ENCODE measurements around the gene FOXP1.
"Not testable (repeated sequence)": the region's sequence is repeated elsewhere in the genome, so short reads cannot be mapped to it uniquely, and the experiment has no call there.

FOXP1 gene

GRCh38 chr3:71441925-71442651 lies 141.4 kb downstream of the FOXP1 start:
- no peak overlapping the region for H3K4me3 ChIP-seq (ENCODE audit: low read length)
- no peak for DNase-seq (ENCODE audit: low read depth)
- no peak for TF ChIP-seq CTCF (IDR thresholded peaks at IDR 0.05; ENCODE audit: insufficient read depth, low read depth, low read length, missing control alignments)

GRCh38 chr3:71441217-71441924 lies 142.2 kb downstream of the FOXP1 start:
- peak; percentile 82 for DNase-seq (ENCODE audit: low read depth)
- no peak for TF ChIP-seq CTCF (IDR thresholded peaks at IDR 0.05; ENCODE audit: insufficient read depth, low read depth, low read length, missing control alignments)
- no peak overlapping the region for H3K4me3 ChIP-seq (ENCODE audit: low read length)

- TF ChIP-seq CTCF (IDR thresholded peaks at IDR 0.05; ENCODE audit: insufficient read depth, low read depth, low read length, missing control alignments): no peak
- no peak for DNase-seq (ENCODE audit: low read depth)
- no peak overlapping the region for H3K4me3 ChIP-seq (ENCODE audit: low read length)
Observed at GRCh38 chr3:71438904-71439303, 144.6 kb downstream of the FOXP1 start.

GRCh38 chr3:71438071-71438685 lies 145.3 kb downstream of the FOXP1 start:
- no peak overlapping the region for H3K4me3 ChIP-seq (ENCODE audit: low read length)
- no peak for TF ChIP-seq CTCF (IDR thresholded peaks at IDR 0.05; ENCODE audit: insufficient read depth, low read depth, low read length, missing control alignments)
- DNase-seq (ENCODE audit: low read depth): peak; percentile 30

GRCh38 chr3:71436337-71436736 lies 147.2 kb downstream of the FOXP1 start:
- no peak overlapping the region for H3K4me3 ChIP-seq (ENCODE audit: low read length)
- no peak for TF ChIP-seq CTCF (IDR thresholded peaks at IDR 0.05; ENCODE audit: insufficient read depth, low read depth, low read length, missing control alignments)
- no peak for DNase-seq (ENCODE audit: low read depth)

- H3K4me3 ChIP-seq (ENCODE audit: low read length); DNase-seq (ENCODE audit: low read depth): not testable (repeated sequence)
Observed at GRCh38 chr3:71435836-71436235, 147.7 kb downstream of the FOXP1 start.

- no peak for TF ChIP-seq CTCF (IDR thresholded peaks at IDR 0.05; ENCODE audit: insufficient read depth, low read depth, low read length, missing control alignments)
- no peak overlapping the region for H3K4me3 ChIP-seq (ENCODE audit: low read length)
- DNase-seq (ENCODE audit: low read depth): peak; percentile 29
Observed at GRCh38 chr3:71433631-71434030, 149.9 kb downstream of the FOXP1 start.

All from epithelial cell of esophagus (primary cell).